Duodenal mucosa (tissue), 2 donors: ENCODE data around the gene ZMYND12.

ENCODE experiments used
- H3K27ac ChIP-seq: one replicate; pipeline ENCODE4 v1.7.0; 2013; ENCODE audit warnings: low read depth, low read length
- H3K27me3 ChIP-seq, 2 donors: one replicate each; pipeline ENCODE4 v1.7.0; 2013; ENCODE audit warnings: low read length in 2 of 2, control low read depth in 1 of 2; ENCODE audit not compliant: insufficient read depth in 2 of 2, control insufficient read depth in 1 of 2
- H3K36me3 ChIP-seq, 2 donors: one replicate each; pipeline ENCODE4 v1.7.0; 2013; ENCODE audit warnings: low read length in 2 of 2, control low read depth in 1 of 2; ENCODE audit not compliant: insufficient read depth in 2 of 2, control insufficient read depth in 1 of 2
- H3K4me1 ChIP-seq, 2 donors: one replicate each; pipeline ENCODE4 v1.7.0; 2013; ENCODE audit warnings: low read length in 2 of 2, control low read depth in 1 of 2; ENCODE audit not compliant: insufficient read depth in 2 of 2, control insufficient read depth in 1 of 2
- H3K4me3 ChIP-seq, 2 donors: one replicate each; pipeline ENCODE4 v1.7.0; 2013; ENCODE audit warnings: low read length in 2 of 2, low read depth in 1 of 2
- H3K9ac ChIP-seq, 2 donors: one replicate each; pipeline ENCODE4 v1.7.0; 2013; ENCODE audit warnings: low read length in 2 of 2, low read depth in 1 of 2
- H3K9me3 ChIP-seq, 2 donors: one replicate each; pipeline ENCODE4 v1.7.0; 2013; ENCODE audit warnings: low read length in 2 of 2, control low read depth in 1 of 2; ENCODE audit not compliant: control insufficient read depth in 1 of 2

ZMYND12 gene

DNA sequence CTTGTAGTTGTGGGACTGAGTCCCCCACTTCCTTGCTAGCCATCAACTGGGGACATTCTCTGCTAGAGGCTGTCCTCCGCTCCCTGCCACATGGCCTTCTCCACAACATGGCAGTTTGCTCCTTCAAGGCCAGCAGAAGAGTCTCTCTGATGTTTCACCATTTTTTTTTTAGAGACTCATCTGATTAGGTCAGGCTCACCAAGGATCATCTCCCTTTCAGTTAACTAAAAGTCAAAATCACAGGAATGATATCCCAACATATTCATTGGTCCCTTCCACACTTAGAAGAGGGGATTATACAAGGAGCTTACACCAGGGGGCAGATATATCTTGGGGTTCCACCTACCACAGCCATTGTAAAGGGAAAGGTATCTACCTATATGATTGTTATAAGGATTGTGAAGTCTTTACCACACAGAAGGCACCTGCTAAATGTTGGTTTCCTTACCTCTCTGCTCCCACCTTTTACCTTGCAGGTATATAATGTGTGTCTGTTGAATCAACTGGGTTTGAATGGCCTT, 51.9 kb downstream of the ZMYND12 start:
- no peak overlapping the region for H3K9ac ChIP-seq
- H3K27ac ChIP-seq, result no peak overlapping the region
- no peaks in the 10 kb centered on the region for H3K27me3 ChIP-seq
- H3K36me3 ChIP-seq, result no peaks in the 10 kb centered on the region
- no peak overlapping the region for H3K4me3 ChIP-seq
- no peaks in the 10 kb centered on the region for H3K4me1 ChIP-seq
- no peaks in the 10 kb centered on the region for H3K9me3 ChIP-seq

DNA sequence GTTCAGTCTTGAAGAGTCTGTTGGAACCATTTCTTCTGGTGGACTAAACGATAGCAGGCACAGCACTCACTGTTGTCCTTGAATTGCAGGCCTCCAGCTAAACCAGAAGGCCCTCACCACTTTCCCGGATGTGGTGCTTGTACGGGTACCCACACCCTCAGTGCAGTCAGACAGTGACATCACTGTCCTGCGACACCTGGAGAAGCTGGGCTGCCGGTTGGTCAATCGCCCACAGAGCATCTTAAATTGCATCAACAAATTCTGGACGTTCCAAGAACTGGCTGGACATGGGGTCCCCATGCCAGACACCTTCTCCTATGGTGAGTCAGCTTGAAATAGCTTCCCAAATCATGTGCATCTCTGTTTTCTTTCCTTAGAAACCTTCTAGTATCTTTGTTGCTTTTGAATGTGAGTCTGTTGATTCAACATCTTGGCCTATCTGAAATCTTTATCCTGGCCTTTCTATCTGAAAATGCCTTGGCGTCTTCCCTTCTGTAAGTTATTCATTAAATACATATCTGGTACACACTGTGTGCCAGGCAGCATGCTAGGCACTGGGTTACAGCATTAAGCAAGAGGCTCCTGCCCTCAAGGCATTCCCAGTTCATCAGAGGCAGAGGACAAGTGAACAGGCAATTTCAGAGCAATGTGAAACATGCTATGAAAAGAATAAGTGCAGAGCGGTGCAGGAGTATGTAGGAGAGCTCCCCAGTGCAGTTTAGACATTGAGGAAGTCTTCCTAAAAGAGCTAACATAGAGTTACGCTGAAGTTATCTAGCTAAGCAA, 56.3 kb downstream of the ZMYND12 start:
- no peak overlapping the region for H3K4me3 ChIP-seq
- H3K27me3 ChIP-seq, result no peaks in the 10 kb centered on the region
- H3K27ac ChIP-seq, result no peak overlapping the region
- H3K36me3 ChIP-seq, result no peaks in the 10 kb centered on the region
- H3K4me1 ChIP-seq, result no peaks in the 10 kb centered on the region
- no peaks in the 10 kb centered on the region for H3K9me3 ChIP-seq
- no peak overlapping the region for H3K9ac ChIP-seq

DNA sequence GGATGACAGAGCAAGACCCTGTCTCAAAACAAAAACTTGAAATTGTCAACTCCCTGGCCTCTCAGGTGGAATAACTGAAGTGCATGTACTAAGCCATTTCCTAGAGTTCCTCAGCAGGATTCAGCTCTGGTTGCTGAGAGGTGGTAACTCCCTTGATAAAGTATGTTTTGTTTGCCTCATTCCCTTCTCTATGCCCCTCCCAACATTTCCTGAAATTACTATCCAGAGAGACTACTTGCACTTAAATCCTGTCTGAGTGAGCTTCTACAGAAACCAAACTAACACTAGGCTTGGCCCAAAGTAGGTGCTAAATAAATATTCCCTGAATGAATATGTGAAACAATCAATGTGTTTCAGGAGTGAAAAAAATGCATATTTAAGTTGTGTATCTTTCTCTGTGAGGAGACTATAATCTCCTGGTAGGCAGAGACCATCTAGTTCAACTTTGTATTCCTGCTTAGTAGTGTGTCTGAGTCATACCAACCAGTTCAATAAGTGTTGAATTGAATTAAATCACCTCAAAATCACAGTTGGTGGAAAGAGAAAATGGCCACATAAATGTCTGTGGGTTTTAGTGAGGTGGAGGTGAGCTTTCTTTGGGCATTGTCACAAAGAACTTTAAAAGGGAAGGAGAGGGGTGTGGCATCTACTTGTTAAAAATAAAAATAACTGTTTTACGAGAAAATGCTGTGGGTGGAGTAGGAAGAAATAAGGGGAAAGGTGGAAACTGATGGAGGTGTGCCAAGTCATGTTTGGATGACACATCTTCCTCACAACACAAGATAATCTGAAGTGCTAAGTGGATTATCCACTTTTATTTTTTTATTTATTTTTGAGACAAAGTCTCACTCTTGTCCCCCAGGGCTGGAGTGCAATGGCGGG, 62.6 kb downstream of the ZMYND12 start:
- no peak overlapping the region for H3K4me3 ChIP-seq
- H3K36me3 ChIP-seq, result no peaks in the 10 kb centered on the region
- no peaks in the 10 kb centered on the region for H3K27me3 ChIP-seq
- H3K9me3 ChIP-seq, result no peaks in the 10 kb centered on the region
- no peak overlapping the region for H3K9ac ChIP-seq
- H3K4me1 ChIP-seq, result no peaks in the 10 kb centered on the region
- no peak overlapping the region for H3K27ac ChIP-seq

DNA sequence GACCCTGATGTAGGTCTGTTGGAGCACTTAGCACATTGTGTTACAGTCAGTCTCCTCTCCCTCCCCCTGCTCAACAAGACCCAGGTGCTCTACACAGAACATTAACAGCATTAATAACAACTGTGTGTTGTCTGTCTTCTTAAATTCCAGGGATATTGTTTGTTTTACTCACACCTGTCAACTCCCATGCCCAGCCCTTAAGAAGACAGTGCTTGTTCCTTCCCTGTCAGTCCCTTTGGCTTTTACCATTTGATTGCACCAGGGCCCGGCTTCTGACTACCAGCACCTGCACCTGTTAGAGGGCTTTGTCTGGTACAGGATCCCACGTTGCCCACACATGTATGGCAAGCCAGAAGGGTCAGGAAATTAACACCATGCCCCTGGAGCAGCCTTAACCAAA, 63.6 kb downstream of the ZMYND12 start:
- no peak overlapping the region for H3K9ac ChIP-seq
- H3K4me3 ChIP-seq, result no peak overlapping the region
- no peaks in the 10 kb centered on the region for H3K9me3 ChIP-seq
- no peak overlapping the region for H3K27ac ChIP-seq
- H3K4me1 ChIP-seq, result no peaks in the 10 kb centered on the region
- no peaks in the 10 kb centered on the region for H3K36me3 ChIP-seq
- no peaks in the 10 kb centered on the region for H3K27me3 ChIP-seq

DNA sequence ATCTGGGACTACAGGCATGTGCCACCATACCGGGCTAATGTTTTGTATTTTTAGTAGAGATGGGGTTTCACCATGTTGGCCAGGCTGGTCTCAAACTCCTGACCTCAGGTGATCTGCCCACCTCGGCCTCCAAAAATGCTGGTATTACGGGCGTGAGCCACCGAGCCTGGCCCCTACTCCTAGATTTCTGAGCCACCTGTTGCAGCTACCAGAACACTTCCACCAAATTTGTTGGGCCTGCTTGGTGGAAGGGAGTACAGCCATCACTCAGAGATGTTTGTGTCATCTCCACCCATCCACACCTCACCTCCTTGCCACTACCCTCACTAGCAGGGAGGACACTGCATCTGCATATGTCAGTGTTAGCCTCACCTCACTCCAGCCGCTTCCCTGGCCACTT, 69.8 kb downstream of the ZMYND12 start:
- H3K36me3 ChIP-seq, result no peaks in the 10 kb centered on the region
- peaks cover 0 to 9% of the 10 kb centered on the region in 2 donors for H3K27me3 ChIP-seq
- no peak overlapping the region for H3K4me3 ChIP-seq
- no peak overlapping the region for H3K9ac ChIP-seq
- no peaks in the 10 kb centered on the region for H3K9me3 ChIP-seq
- H3K27ac ChIP-seq, result no peak overlapping the region
- H3K4me1 ChIP-seq, result peaks cover 2 to 4% of the 10 kb centered on the region in 2 donors

DNA sequence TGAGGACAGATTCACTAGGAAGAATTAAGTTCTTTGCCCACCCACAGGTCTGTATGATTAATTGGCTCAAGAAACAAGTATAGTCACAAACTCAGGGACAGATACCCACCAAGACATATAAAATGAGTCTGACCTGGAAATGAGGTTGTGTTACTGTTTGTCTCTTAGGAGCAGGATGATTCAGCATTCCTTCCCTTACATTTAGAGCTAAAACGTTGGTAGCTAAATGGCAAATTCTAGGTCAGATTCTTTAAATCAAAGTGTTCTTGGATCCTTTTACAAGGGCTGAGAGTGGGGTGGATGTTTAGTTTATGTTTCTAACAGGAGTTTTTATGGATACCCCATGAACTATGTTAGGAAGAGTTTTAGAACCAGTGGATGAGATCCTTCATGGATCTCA, 70.5 kb downstream of the ZMYND12 start:
- Histone ChIP-seq H3K4me1 (peaks cover 4% of the 10 kb centered on the region in 2 donors), H3K36me3 (no peaks in the 10 kb centered on the region), H3K9ac (no peak overlapping the region), H3K9me3 (no peaks in the 10 kb centered on the region), H3K4me3 (no peak overlapping the region), H3K27me3 (peaks cover 0 to 9% of the 10 kb centered on the region in 2 donors), H3K27ac (no peak overlapping the region)

DNA sequence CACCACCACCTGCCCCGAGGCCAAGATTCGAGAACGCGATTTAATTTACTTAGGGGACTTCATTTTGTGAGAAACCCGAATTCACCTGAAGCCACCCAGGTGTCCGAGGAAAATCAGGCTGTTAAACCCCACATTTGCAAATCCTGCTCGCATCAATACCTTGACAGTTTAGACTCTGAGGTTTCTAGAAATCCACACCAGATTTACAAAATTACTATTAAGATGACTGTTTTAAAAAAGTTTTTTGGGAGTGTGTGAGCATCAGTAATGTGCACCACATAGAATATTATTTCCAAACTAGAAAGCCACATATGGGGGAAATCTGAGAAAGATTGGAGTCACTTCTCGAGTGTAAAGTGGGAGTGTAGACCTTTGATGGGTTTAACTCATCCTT, 74.5 kb downstream of the ZMYND12 start:
- H3K27me3 ChIP-seq, result peaks cover 0 to 13% of the 10 kb centered on the region in 2 donors
- no peak overlapping the region for H3K27ac ChIP-seq
- no peaks in the 10 kb centered on the region for H3K36me3 ChIP-seq
- no peaks in the 10 kb centered on the region for H3K9me3 ChIP-seq
- peaks cover 9% of the 10 kb centered on the region in 2 donors for H3K4me1 ChIP-seq
- no peak overlapping the region for H3K9ac ChIP-seq
- H3K4me3 ChIP-seq, result peak overlapping the region; percentile 61 to 77

DNA sequence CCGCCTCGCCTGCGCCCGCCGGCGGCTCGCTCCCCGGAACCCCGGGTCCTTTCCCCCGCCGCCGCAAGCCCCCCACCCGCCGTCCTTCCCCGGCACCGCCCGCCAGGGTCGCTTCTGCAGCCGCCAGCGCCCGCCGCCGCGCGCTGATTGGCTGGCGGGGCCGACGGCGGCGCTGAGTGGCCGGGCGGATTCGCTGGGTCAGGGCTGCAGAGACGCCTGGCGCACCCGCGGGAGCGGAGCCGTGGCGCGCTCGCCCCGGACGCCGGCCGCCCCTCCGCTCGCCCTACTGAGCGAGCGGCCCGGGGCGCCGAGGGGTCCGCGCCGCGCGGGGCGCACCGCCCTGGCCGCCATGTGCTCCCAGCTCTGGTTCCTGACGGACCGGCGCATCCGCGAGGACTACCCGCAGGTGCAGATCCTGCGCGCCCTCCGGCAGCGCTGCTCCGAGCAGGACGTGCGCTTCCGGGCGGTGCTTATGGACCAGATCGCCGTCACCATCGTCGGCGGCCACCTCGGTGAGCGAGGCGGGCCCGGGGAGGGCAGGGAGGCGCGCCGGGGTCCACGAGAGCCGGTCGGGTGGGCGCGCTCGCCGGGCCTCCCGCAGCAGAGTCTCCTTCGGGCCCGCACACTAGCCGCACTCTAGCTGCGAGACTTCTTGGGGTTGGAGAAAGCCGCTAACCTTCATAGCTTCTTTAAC, 75.1 kb downstream of the ZMYND12 start, which contains the start of gene RIMKLA:
Gene RIMKLA, plus strand, starts transcription at position 207 of the 694 bp plus-strand sequence. Its CDS starts 143 bp downstream, at position 350.
- Histone ChIP-seq H3K9me3 (no peaks in the 10 kb centered on the region), H3K27ac (no peak within 1 kb of the TSS), H3K27me3 (peaks cover 0 to 13% of the 10 kb centered on the region in 2 donors), H3K4me3 (peak within 1 kb of the TSS; percentile 61 to 77), H3K36me3 (no peaks in the 10 kb centered on the region), H3K9ac (peak within 1 kb of the TSS in 1 of 2 donors; percentile 45), H3K4me1 (peaks cover 9% of the 10 kb centered on the region in 2 donors)
